ENCODE results near the gene DBT.

DNA sequence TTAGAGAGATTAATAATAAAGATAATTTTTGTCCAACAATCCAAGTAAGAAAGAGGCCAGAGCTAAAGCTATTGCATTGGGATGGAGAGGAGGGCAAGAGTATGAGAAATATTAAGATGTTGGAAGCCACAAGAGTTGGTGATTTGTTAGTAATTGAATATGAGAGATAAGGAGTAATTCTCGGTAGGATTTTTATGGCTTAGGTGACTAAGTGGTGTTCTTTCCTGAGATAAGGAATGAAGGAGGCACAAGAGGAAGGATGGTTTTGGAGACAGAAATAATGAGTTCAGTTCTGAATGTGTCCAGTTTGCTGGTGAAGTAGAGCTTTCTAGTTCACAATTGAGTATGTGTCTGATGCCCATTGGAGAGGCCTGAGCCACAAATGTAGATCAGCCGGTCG is 107.3 kb downstream of the DBT start:
- no peak for TF ChIP-seq ZMYM4 (CRISPR knock-in tag; IDR thresholded peaks at IDR 0.05)
- TF ChIP-seq HCFC1 (IDR thresholded peaks at IDR 0.05; ENCODE audit: low read depth, low read length), result no peak
- no peak for TF ChIP-seq YY1 (IDR thresholded peaks at IDR 0.05; ENCODE audit: insufficient read depth, insufficient replicate concordance, low read depth, low read length)
- no peak for TF ChIP-seq BHLHE40 (IDR thresholded peaks at IDR 0.05; ENCODE audit: low read length)
- TF ChIP-seq, protein P1, sequence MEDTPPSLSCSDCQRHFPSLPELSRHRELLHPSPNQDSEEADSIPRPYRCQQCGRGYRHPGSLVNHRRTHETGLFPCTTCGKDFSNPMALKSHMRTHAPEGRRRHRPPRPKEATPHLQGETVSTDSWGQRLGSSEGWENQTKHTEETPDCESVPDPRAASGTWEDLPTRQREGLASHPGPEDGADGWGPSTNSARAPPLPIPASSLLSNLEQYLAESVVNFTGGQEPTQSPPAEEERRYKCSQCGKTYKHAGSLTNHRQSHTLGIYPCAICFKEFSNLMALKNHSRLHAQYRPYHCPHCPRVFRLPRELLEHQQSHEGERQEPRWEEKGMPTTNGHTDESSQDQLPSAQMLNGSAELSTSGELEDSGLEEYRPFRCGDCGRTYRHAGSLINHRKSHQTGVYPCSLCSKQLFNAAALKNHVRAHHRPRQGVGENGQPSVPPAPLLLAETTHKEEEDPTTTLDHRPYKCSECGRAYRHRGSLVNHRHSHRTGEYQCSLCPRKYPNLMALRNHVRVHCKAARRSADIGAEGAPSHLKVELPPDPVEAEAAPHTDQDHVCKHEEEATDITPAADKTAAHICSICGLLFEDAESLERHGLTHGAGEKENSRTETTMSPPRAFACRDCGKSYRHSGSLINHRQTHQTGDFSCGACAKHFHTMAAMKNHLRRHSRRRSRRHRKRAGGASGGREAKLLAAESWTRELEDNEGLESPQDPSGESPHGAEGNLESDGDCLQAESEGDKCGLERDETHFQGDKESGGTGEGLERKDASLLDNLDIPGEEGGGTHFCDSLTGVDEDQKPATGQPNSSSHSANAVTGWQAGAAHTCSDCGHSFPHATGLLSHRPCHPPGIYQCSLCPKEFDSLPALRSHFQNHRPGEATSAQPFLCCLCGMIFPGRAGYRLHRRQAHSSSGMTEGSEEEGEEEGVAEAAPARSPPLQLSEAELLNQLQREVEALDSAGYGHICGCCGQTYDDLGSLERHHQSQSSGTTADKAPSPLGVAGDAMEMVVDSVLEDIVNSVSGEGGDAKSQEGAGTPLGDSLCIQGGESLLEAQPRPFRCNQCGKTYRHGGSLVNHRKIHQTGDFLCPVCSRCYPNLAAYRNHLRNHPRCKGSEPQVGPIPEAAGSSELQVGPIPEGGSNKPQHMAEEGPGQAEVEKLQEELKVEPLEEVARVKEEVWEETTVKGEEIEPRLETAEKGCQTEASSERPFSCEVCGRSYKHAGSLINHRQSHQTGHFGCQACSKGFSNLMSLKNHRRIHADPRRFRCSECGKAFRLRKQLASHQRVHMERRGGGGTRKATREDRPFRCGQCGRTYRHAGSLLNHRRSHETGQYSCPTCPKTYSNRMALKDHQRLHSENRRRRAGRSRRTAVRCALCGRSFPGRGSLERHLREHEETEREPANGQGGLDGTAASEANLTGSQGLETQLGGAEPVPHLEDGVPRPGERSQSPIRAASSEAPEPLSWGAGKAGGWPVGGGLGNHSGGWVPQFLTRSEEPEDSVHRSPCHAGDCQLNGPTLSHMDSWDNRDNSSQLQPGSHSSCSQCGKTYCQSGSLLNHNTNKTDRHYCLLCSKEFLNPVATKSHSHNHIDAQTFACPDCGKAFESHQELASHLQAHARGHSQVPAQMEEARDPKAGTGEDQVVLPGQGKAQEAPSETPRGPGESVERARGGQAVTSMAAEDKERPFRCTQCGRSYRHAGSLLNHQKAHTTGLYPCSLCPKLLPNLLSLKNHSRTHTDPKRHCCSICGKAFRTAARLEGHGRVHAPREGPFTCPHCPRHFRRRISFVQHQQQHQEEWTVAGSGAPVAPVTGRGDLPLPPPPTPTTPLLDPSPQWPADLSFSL (CRISPR knock-in tag; IDR thresholded peaks at IDR 0.05), result no peak
- TF ChIP-seq, protein P2, sequence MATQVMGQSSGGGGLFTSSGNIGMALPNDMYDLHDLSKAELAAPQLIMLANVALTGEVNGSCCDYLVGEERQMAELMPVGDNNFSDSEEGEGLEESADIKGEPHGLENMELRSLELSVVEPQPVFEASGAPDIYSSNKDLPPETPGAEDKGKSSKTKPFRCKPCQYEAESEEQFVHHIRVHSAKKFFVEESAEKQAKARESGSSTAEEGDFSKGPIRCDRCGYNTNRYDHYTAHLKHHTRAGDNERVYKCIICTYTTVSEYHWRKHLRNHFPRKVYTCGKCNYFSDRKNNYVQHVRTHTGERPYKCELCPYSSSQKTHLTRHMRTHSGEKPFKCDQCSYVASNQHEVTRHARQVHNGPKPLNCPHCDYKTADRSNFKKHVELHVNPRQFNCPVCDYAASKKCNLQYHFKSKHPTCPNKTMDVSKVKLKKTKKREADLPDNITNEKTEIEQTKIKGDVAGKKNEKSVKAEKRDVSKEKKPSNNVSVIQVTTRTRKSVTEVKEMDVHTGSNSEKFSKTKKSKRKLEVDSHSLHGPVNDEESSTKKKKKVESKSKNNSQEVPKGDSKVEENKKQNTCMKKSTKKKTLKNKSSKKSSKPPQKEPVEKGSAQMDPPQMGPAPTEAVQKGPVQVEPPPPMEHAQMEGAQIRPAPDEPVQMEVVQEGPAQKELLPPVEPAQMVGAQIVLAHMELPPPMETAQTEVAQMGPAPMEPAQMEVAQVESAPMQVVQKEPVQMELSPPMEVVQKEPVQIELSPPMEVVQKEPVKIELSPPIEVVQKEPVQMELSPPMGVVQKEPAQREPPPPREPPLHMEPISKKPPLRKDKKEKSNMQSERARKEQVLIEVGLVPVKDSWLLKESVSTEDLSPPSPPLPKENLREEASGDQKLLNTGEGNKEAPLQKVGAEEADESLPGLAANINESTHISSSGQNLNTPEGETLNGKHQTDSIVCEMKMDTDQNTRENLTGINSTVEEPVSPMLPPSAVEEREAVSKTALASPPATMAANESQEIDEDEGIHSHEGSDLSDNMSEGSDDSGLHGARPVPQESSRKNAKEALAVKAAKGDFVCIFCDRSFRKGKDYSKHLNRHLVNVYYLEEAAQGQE (IDR thresholded peaks at IDR 0.05; ENCODE audit: borderline replicate concordance in 1 of 2, low read depth in 1 of 2, low read length in 2 of 2), result no peak
- no peak for TF ChIP-seq TCF12 (IDR thresholded peaks at IDR 0.05)
- TF ChIP-seq TCF12 (CRISPR knock-in tag; IDR thresholded peaks at IDR 0.05), result no peak
- TF ChIP-seq FOXA3 (CRISPR knock-in tag; IDR thresholded peaks at IDR 0.05), result no peak
